ENCODE data around the gene MIDN. TPM values are rescaled to one million over a fixed set of nuclear protein-coding genes. Genes with fewer than 3 reads are reported as not detected.

The MIDN gene
- total RNA-seq, 2 donors from 2014 or later: 35.8 to 42.9 TPM

GRCh38 chr19:1214299-1214861 is 34.0 kb upstream of the MIDN start:
- Histone ChIP-seq H3K27ac (peak overlapping the region; percentile 80 to 84), H3K9me3 (no peaks in the 10 kb centered on the region), H3K36me3 (no peaks in the 10 kb centered on the region), H3K4me3 (no peak overlapping the region), H3K27me3 (replicated peaks; ENCODE audit: insufficient read depth) (no peaks in the 10 kb centered on the region), H3K4me1 (replicated peaks) (peaks cover 39% of the 10 kb centered on the region)
- TF ChIP-seq, protein P1, sequence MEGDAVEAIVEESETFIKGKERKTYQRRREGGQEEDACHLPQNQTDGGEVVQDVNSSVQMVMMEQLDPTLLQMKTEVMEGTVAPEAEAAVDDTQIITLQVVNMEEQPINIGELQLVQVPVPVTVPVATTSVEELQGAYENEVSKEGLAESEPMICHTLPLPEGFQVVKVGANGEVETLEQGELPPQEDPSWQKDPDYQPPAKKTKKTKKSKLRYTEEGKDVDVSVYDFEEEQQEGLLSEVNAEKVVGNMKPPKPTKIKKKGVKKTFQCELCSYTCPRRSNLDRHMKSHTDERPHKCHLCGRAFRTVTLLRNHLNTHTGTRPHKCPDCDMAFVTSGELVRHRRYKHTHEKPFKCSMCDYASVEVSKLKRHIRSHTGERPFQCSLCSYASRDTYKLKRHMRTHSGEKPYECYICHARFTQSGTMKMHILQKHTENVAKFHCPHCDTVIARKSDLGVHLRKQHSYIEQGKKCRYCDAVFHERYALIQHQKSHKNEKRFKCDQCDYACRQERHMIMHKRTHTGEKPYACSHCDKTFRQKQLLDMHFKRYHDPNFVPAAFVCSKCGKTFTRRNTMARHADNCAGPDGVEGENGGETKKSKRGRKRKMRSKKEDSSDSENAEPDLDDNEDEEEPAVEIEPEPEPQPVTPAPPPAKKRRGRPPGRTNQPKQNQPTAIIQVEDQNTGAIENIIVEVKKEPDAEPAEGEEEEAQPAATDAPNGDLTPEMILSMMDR (IDR thresholded peaks at IDR 0.05): no peak
- no peak for TF ChIP-seq POLR2AphosphoS5 (IDR thresholded peaks at IDR 0.05)
- no peak for TF ChIP-seq POLR2A (IDR thresholded peaks at IDR 0.05)
- intact Hi-C loops (cut with DNase I): no loop called here
- DNase-seq (ENCODE audit: low spot score): no peak
- 35% methylated on average over 18 of the region's 21 CpGs for WGBS

GRCh38 chr19:1214862-1215731 is 33.3 kb upstream of the MIDN start:
- H3K4me3 ChIP-seq: no peak overlapping the region
- no peaks in the 10 kb centered on the region for H3K27me3 ChIP-seq (replicated peaks; ENCODE audit: insufficient read depth)
- H3K36me3 ChIP-seq: no peaks in the 10 kb centered on the region
- DNase-seq (ENCODE audit: low spot score): no peak
- peaks cover 34% of the 10 kb centered on the region for H3K4me1 ChIP-seq (replicated peaks)
- TF ChIP-seq POLR2AphosphoS5 (IDR thresholded peaks at IDR 0.05): no peak
- TF ChIP-seq POLR2A (IDR thresholded peaks at IDR 0.05): no peak
- TF ChIP-seq, protein P1 (IDR thresholded peaks at IDR 0.05): no peak
- WGBS: 48% methylated on average over 26 of the region's 26 CpGs
- peak overlapping the region; percentile 80 to 84 for H3K27ac ChIP-seq
- intact Hi-C loops (cut with DNase I): no loop called here
- no peaks in the 10 kb centered on the region for H3K9me3 ChIP-seq

GRCh38 chr19:1216756-1217155 is 31.6 kb upstream of the MIDN start:
- intact Hi-C loops (cut with DNase I): no loop called here
- H3K9me3 ChIP-seq: no peaks in the 10 kb centered on the region
- TF ChIP-seq POLR2AphosphoS5 (IDR thresholded peaks at IDR 0.05) (no peak), POLR2A (IDR thresholded peaks at IDR 0.05) (no peak)
- TF ChIP-seq, protein P1 (IDR thresholded peaks at IDR 0.05): no peak
- no peak overlapping the region for H3K27ac ChIP-seq
- WGBS: 80% methylated on average over 12 of the region's 12 CpGs
- DNase-seq (ENCODE audit: low spot score): no peak
- no peaks in the 10 kb centered on the region for H3K36me3 ChIP-seq
- H3K27me3 ChIP-seq (replicated peaks; ENCODE audit: insufficient read depth): no peaks in the 10 kb centered on the region
- H3K4me3 ChIP-seq: no peak overlapping the region
- peaks cover 25% of the 10 kb centered on the region for H3K4me1 ChIP-seq (replicated peaks)

DNA sequence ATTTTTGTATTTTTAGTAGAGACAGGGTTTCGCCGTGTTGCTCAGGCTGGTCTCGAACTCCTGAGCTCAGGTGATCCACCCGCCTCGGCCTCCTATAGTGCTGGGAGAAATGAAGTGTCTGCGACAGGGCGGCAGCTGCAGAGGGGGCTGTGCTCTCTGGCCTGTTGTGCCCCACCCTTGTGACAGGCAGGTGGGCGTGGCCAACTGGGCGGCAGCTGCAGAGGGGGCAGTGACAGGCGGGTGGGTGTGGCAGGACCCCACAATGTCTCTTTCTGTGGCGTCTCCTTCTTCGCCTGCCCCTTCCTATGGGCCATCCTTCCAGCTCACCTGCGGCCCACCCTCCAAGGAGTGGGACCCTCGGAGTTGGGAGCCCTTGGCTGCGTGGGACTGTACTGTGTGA is 31.0 kb upstream of the MIDN start:
- TF ChIP-seq POLR2A (IDR thresholded peaks at IDR 0.05): no peak
- no peak for TF ChIP-seq POLR2AphosphoS5 (IDR thresholded peaks at IDR 0.05)
- TF ChIP-seq, protein P1 (IDR thresholded peaks at IDR 0.05): no peak
- no peak overlapping the region for H3K4me3 ChIP-seq
- peaks cover 23% of the 10 kb centered on the region for H3K4me1 ChIP-seq (replicated peaks)
- no peaks in the 10 kb centered on the region for H3K27me3 ChIP-seq (replicated peaks; ENCODE audit: insufficient read depth)
- H3K36me3 ChIP-seq: no peaks in the 10 kb centered on the region
- no peak overlapping the region for H3K27ac ChIP-seq
- no peak for DNase-seq (ENCODE audit: low spot score)
- H3K9me3 ChIP-seq: no peaks in the 10 kb centered on the region
- whole genome bisulfite sequencing: 88% methylated on average over 11 of the region's 15 CpGs
- intact Hi-C loops (cut with DNase I): no loop called here
